Neuronal stem cell (in vitro differentiated cells): ENCODE data around the gene SLC47A1.

Experiments
- DNase-seq: peaks from one replicate; pipeline ENCODE4 v3.0.0-alpha.2; 2013; ENCODE audit warnings: low spot score
- H2AFZ ChIP-seq: one replicate; pipeline ENCODE4 v1.6.1; 2013; ENCODE audit warnings: mild to moderate bottlenecking, low read length, inconsistent platforms
- H2AK5ac ChIP-seq: 2 replicates; pipeline ENCODE4 v1.6.1; 2013; ENCODE audit warnings: low read depth, mild to moderate bottlenecking, inconsistent platforms, low read length, moderate library complexity, mixed read lengths
- H2BK120ac ChIP-seq: 2 replicates; pipeline ENCODE4 v1.6.1; 2013; ENCODE audit warnings: low read depth, mild to moderate bottlenecking, inconsistent platforms, low read length, moderate library complexity, mixed read lengths
- H2BK12ac ChIP-seq: one replicate; pipeline ENCODE4 v1.6.1; 2013; ENCODE audit warnings: low read length, inconsistent platforms
- H2BK15ac ChIP-seq: 2 replicates; pipeline ENCODE4 v1.6.1; 2013; ENCODE audit warnings: mild to moderate bottlenecking, low read length, inconsistent platforms, mixed read lengths
- H2BK5ac ChIP-seq: one replicate; pipeline ENCODE4 v1.6.1; 2013; ENCODE audit warnings: inconsistent platforms, mild to moderate bottlenecking, low read length, moderate library complexity
- H3K14ac ChIP-seq: one replicate; pipeline ENCODE4 v1.6.1; 2013; ENCODE audit warnings: low read length, inconsistent platforms
- H3K18ac ChIP-seq: 2 replicates; pipeline ENCODE4 v1.6.1; 2013; ENCODE audit warnings: low read length, inconsistent platforms
- H3K23ac ChIP-seq: 2 replicates; pipeline ENCODE4 v1.6.1; 2013; ENCODE audit warnings: low read depth, mild to moderate bottlenecking, mixed read lengths, low read length, inconsistent platforms; ENCODE audit not compliant: poor library complexity
- H3K27ac ChIP-seq: replicated peaks from 3 replicates; pipeline ENCODE4 v1.5.1; 2013; ENCODE audit warnings: low read length, inconsistent platforms
- H3K27me3 ChIP-seq, 3 experiments: 2 replicates each; pipeline ENCODE4 v1.6.1; 2013; ENCODE audit warnings: low read length in 3 of 3, mild to moderate bottlenecking in 2 of 3, inconsistent platforms in 1 of 3, low read depth in 1 of 3, mixed read lengths in 1 of 3, moderate library complexity in 1 of 3; ENCODE audit not compliant: control insufficient read depth in 3 of 3, insufficient read depth in 3 of 3
- H3K36me3 ChIP-seq, 2 donors: replicated peaks in 1 of 2; 2 replicates each; pipeline ENCODE4 v1.6.1; 2013; ENCODE audit warnings: low read length in 2 of 2; ENCODE audit not compliant: control insufficient read depth in 2 of 2, insufficient read depth in 2 of 2
- H3K4ac ChIP-seq: 2 replicates; pipeline ENCODE4 v1.6.1; 2013; ENCODE audit warnings: inconsistent platforms, mild to moderate bottlenecking, low read length, moderate library complexity
- H3K4me1 ChIP-seq, 2 donors: 1 replicate in 1 of 2; 2 replicates in 1 of 2; pipeline ENCODE4 v1.6.1; 2013; ENCODE audit warnings: low read length in 2 of 2, low read depth in 1 of 2; ENCODE audit not compliant: control insufficient read depth in 2 of 2, insufficient read depth in 1 of 2
- H3K4me2 ChIP-seq: one replicate; pipeline ENCODE4 v1.6.1; 2013; ENCODE audit warnings: mild to moderate bottlenecking, low read length, inconsistent platforms; ENCODE audit not compliant: insufficient read depth, poor library complexity, severe bottlenecking
- H3K4me3 ChIP-seq, 2 donors: 2 replicates each; pipeline ENCODE4 v1.5.1; 2013; ENCODE audit warnings: low read length in 2 of 2, mild to moderate bottlenecking in 2 of 2, inconsistent platforms in 1 of 2, moderate library complexity in 1 of 2
- H3K79me1 ChIP-seq: one replicate; pipeline ENCODE4 v1.6.1; 2013; ENCODE audit warnings: low read depth, mild to moderate bottlenecking, inconsistent platforms, low read length, moderate library complexity
- H3K9ac ChIP-seq: one replicate; pipeline ENCODE4 v1.6.1; 2013; ENCODE audit warnings: mild to moderate bottlenecking, low read depth, low read length, inconsistent platforms; ENCODE audit not compliant: poor library complexity
- H3K9me3 ChIP-seq, 2 donors: replicated peaks in 1 of 2; 2 replicates each; pipeline versions ENCODE3 to v1.6.1; 2013; ENCODE audit warnings: low read length in 2 of 2, mild to moderate bottlenecking in 2 of 2, inconsistent platforms in 1 of 2, low read depth in 1 of 2, mixed read lengths in 1 of 2, moderate library complexity in 1 of 2; ENCODE audit not compliant: control insufficient read depth in 2 of 2, insufficient read depth in 1 of 2
- H4K8ac ChIP-seq: one replicate; pipeline ENCODE4 v1.6.1; 2013; ENCODE audit warnings: low read depth, mild to moderate bottlenecking, inconsistent platforms, low read length, moderate library complexity
- H4K91ac ChIP-seq: one replicate; pipeline ENCODE4 v1.6.1; 2013; ENCODE audit warnings: low read length, low read depth, mild to moderate bottlenecking, inconsistent platforms; ENCODE audit not compliant: poor library complexity
- WGBS, 2 donors: extraction: QIAGEN DNeasy Blood & Tissue Kit; methylation state at CpG; one replicate each; pipeline ENCODE4 v1.1.7; 2013; ENCODE audit warnings: missing lambda C conversion rate in 2 of 2, mixed read lengths in 1 of 2; ENCODE audit not compliant: insufficient read length in 2 of 2, insufficient replicate concordance in 1 of 2; ENCODE audit errors: extremely low coverage in 2 of 2; 5-methylcytosine and 5-hydroxymethylcytosine counted together

Gene SLC47A1

DNA sequence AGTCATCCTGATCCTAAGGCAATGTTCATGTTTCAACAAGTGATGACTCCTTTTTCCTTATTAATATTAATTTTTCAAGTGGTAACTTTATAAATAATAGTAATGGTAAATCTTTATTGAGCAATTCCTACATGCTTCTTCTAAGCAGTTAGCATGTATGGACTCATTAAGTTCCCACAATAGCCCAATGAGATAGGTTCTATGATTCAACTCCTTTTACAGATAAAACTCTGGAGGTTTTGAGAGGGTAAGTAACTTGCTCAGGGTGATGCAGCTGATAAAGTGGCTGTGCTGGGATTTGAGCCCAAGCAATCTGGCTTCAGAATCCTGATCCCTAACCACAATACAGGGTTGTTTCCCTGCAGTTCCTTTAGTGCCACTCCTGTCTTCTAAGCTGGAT, 25.3 kb downstream of the SLC47A1 start:
- Histone ChIP-seq H2BK120ac (no peak overlapping the region), H2BK5ac (no peak overlapping the region), H2AFZ (no peak overlapping the region), H2AK5ac (no peak overlapping the region), H4K8ac (no peak overlapping the region), H3K23ac (no peak overlapping the region), H4K91ac (no peak overlapping the region), H2BK15ac (no peak overlapping the region), H3K9me3 (no peaks in the 10 kb centered on the region), H3K27me3 (peaks cover 0 to 11% (median 0%) of the 10 kb centered on the region in 3 experiments), H3K9ac (no peak overlapping the region), H3K36me3 (no peaks in the 10 kb centered on the region), H3K4me2 (no peak overlapping the region), H3K4ac (no peak overlapping the region), H3K4me1 (peaks cover 0 to 1% of the 10 kb centered on the region in 2 donors), H2BK12ac (no peak overlapping the region), H3K14ac (no peak overlapping the region), H3K79me1 (no peaks in the 10 kb centered on the region), H3K18ac (no peak overlapping the region), H3K27ac (no peak overlapping the region), H3K4me3 (no peak overlapping the region)
- DNase-seq: no peak

DNA sequence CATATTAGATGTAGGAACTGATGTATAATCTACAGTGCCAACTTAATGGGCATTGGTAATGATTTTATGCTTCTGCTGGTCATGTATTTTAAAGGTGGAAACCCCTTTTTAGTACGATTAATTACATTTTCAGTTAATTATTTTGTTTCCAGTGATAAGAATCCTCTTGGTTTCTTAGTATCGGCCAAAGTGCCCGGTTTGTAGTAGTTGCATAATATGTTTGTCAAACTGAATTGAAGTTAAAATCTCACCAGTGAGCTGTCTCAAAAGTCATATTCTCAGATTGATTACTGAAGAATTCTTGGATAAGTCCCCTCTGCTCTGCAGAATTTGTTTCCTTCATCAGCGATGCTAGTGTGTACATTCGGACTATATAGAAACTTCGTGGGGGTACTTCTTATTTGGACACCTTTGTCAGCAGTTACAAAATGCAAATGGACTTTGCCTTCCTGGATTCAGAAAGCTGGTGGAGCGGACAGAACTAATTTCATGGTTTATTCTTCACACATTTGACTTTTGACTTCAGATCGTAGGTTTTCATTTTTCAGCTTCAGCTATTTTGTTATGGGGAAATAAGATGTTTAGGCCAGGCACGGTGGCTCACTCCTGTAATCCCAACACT, 28.2 kb downstream of the SLC47A1 start:
- Histone ChIP-seq H3K27ac (no peak overlapping the region), H2BK15ac (no peak overlapping the region), H2AFZ (no peak overlapping the region), H3K23ac (no peak overlapping the region), H3K4me2 (no peak overlapping the region), H4K91ac (no peak overlapping the region), H3K4me1 (no peaks in the 10 kb centered on the region), H4K8ac (no peak overlapping the region), H3K4ac (no peak overlapping the region), H3K9ac (no peak overlapping the region), H3K79me1 (no peaks in the 10 kb centered on the region), H2AK5ac (no peak overlapping the region), H3K4me3 (no peak overlapping the region), H3K14ac (no peak overlapping the region), H3K18ac (no peak overlapping the region), H2BK12ac (no peak overlapping the region), H3K27me3 (no peaks in the 10 kb centered on the region), H3K9me3 (no peaks in the 10 kb centered on the region), H2BK5ac (no peak overlapping the region), H2BK120ac (no peak overlapping the region), H3K36me3 (no peaks in the 10 kb centered on the region)
- DNase-seq: no peak
- WGBS, 2 donors: no CpG with 5 or more reads among the region's 9 CpGs

DNA sequence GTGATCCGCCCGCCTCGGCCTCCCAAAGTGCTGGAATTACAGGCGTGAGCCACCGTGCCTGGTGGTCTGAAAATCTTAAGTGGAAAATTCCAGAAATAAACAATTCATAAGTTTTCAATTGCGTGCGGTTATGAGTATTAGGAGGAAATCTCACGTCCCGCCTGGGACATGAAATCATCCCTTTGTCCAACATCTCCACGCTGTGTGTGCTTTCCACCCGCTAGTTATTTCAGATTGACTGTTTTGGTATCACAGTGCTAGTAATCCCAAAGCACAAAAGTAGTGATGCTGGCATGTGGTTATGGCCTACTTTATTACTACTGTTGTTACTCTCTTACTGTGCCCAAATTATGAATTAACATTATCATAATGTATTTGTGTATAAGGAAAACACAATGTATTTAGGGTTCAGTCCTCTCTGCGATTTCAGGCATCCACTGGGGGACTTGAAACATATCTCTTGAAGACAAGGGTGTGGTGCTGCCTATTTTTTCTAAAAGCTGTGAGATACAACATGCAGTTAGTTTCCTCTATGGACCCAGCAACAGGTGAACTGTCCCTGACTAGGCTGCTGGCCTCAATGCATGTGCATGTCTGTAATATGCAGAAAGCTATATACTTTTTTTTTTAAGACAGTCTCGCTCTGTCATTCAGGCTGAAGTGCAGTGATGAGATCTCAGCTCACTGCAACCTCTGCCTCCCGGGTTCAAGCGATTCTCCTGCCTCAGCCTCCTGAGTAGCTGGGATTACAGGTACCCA, 32.3 kb downstream of the SLC47A1 start:
- no peak overlapping the region for H3K18ac ChIP-seq
- H2AFZ ChIP-seq: no peak overlapping the region
- no peak overlapping the region for H2BK15ac ChIP-seq
- no peak overlapping the region for H2BK5ac ChIP-seq
- no peak overlapping the region for H3K4me3 ChIP-seq
- H2BK120ac ChIP-seq: no peak overlapping the region
- H4K91ac ChIP-seq: no peak overlapping the region
- H3K14ac ChIP-seq: no peak overlapping the region
- peaks cover 0 to 3% (median 0%) of the 10 kb centered on the region in 3 experiments for H3K27me3 ChIP-seq
- no peak overlapping the region for H2AK5ac ChIP-seq
- H3K9me3 ChIP-seq: no peaks in the 10 kb centered on the region
- no peak overlapping the region for H3K4ac ChIP-seq
- H4K8ac ChIP-seq: no peak overlapping the region
- DNase-seq: no peak
- no peak overlapping the region for H3K4me2 ChIP-seq
- no peaks in the 10 kb centered on the region for H3K36me3 ChIP-seq
- no peaks in the 10 kb centered on the region for H3K79me1 ChIP-seq
- no peaks in the 10 kb centered on the region for H3K4me1 ChIP-seq
- WGBS, 2 donors: no CpG with 5 or more reads among the region's 15 CpGs
- no peak overlapping the region for H3K23ac ChIP-seq
- H3K9ac ChIP-seq: no peak overlapping the region
- no peak overlapping the region for H2BK12ac ChIP-seq
- H3K27ac ChIP-seq: no peak overlapping the region

DNA sequence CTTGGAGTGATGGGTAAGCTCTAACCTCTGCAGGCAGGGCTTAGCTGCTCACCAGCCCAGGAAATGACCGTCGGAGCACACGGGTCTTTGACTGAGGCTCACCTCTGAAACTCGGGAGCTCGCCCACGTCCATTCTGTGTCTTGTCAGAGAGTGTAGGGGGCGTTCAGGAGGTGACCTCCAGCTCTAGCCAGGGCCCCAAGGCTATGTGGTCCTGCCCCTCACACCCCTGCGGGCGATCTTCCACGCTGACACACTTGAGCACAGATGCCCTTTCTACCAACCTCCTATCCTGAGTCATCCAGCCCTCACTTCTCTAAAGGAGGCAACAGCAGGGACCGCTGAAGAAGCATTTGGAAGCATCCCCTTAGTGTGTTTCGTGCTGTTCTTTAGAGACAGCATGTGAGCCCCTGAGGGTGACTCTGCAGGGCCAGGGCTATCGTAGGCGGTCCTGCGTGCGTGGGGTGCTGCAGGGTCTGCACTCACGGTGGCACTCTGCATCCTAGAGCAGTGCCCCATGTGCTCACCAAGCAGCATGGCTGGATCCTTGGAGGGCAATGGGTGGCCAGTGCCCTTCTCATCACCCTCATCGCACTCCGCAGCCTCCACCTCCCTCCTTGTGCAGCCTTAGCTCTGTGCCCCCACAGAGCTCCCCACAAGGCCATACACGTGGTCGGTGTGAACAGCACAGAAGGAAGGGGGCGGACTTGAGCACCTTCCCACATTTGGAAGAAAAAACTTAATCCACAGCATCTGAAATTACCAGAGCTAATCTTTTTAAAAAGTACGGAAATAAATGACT, 33.8 kb downstream of the SLC47A1 start:
- H3K14ac ChIP-seq: no peak overlapping the region
- DNase-seq: no peak
- no peak overlapping the region for H3K18ac ChIP-seq
- H4K8ac ChIP-seq: no peak overlapping the region
- no CpG with 5 or more reads among the region's 23 CpGs for WGBS, 2 donors
- H3K9ac ChIP-seq: peak overlapping the region; percentile 32
- no peak overlapping the region for H2BK5ac ChIP-seq
- H2BK15ac ChIP-seq: no peak overlapping the region
- H3K4me2 ChIP-seq: no peak overlapping the region
- H4K91ac ChIP-seq: no peak overlapping the region
- H3K9me3 ChIP-seq: no peaks in the 10 kb centered on the region
- H2AFZ ChIP-seq: no peak overlapping the region
- H2AK5ac ChIP-seq: no peak overlapping the region
- H3K23ac ChIP-seq: no peak overlapping the region
- no peak overlapping the region for H3K27ac ChIP-seq
- no peaks in the 10 kb centered on the region for H3K4me1 ChIP-seq
- H3K4me3 ChIP-seq: no peak overlapping the region
- peaks cover 0 to 3% (median 0%) of the 10 kb centered on the region in 3 experiments for H3K27me3 ChIP-seq
- H3K79me1 ChIP-seq: no peaks in the 10 kb centered on the region
- no peak overlapping the region for H3K4ac ChIP-seq
- H2BK120ac ChIP-seq: no peak overlapping the region
- no peak overlapping the region for H2BK12ac ChIP-seq
- no peaks in the 10 kb centered on the region for H3K36me3 ChIP-seq
